Skin epidermis (tissue), 12 donors: Measurements from ENCODE around the gene DPT.
"Not testable (repeated sequence)": the region's sequence is repeated elsewhere in the genome, so short reads cannot be mapped to it uniquely, and the experiment has no call there.

Source experiments
- H3K27ac ChIP-seq, 21 experiments: fragments of 200-600 bp; sonication (generic) in 11 of 21; one replicate each; pipeline ENCODE4 v1.5.0; 2020; ENCODE audit warnings: mild to moderate bottlenecking in 3 of 21, inconsistent platforms in 2 of 21, moderate library complexity in 2 of 21
- H3K4me3 ChIP-seq, 7 experiments: fragments of 200-600 bp; sonication (generic) in 2 of 7; one replicate each; pipeline ENCODE4 v1.5.0; 2020; ENCODE audit warnings: inconsistent platforms in 2 of 7, mild to moderate bottlenecking in 2 of 7, moderate library complexity in 1 of 7

Gene DPT

DNA sequence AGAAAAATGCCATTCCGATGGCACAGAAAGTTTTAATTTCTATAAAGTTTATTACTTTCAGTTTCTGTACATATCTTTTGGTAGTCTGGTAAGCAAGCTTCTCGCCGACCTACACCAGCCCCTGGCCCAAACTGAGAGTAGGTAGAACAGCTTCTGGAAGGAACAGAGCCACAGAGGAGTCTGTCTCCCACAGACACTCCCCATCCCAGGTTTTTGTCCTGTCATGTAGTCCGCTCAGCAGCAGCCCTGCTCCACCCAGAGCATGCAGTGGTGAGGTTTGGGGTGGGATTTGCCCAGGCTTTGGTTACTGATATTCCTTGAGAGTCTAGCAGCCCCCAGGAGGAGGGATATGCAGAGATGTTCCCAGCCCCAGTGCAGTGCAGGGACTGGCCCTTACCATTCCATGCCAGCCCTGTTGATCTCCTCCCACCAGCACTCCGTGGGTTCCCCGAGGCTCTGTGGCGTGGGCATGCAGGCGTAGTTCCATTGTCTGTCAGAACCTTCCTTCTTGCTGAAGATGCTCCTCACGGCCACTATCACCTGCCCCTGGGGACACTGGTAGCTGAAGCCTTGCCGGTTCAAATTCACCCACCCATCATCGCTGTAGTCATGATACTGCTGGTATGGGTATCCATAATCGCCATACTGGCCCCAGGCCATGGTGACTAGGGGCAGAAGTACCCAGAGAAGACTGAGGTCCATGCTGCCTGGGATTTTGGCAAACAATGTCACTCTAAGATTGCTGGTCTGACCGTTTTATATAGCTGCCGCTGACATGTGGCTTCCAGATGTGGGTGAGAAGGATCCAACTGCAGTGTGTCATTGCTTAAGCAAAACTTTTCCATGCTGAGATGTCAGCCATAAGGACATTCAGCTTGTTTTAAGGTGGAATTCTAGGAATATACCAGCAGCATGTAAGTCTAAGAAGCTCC lies at the start of gene DPT:
TSS of gene DPT (minus strand) at position 734 of the 932 bp plus-strand sequence. CDS start at position 702, 32 bp downstream.
- H3K27ac ChIP-seq: peak within 1 kb of the TSS in 9 of 21 experiments; percentile 32 to 81 (median 54)

DNA sequence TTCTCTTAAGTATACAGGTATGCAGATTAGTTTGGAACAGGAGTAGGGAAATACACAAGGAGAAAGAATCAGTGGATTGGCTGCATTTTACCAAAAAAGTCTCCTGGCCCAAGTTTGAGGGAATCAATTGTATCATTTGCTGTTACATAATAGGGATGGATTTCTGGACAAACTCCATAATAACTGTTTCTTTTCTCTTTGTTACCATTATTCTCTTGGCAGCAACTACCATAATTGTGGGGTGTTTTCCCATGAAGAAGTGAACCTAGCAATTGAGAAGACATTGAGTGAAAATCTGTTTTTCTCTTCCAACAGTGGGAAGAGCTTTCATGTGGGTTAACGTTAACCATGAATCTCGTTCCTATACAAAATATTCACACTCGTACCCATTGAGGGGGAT lies 46.4 kb upstream of the DPT start:
- no peak overlapping the region for H3K27ac ChIP-seq
- no peak overlapping the region for H3K4me3 ChIP-seq

More for the DNA sequence above, at the start of gene DPT:
- H3K4me3 ChIP-seq: peak within 1 kb of the TSS; percentile 1 to 34 (median 9)

DNA sequence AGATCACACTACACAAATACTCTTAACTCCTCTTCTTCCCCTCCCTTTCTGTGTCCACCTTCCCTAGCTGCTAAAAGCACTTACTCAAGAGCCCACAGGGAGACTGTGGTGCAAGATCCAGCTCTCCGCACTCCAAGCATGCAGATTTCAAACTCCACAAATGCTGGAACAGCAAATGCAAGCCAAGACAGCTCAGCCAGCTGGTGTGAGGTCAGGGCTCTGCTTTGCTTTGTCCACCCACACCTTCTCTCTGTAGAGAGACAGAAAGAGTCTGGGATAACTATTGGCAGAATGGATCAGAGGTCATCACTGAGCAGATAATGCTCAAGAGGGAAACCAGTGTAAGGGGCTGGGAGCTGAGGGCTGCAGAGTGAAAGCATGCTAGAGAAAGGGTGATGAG lies 45.2 kb upstream of the DPT start:
- Histone ChIP-seq H3K4me3 (no peak overlapping the region), H3K27ac (no peak overlapping the region)

DNA sequence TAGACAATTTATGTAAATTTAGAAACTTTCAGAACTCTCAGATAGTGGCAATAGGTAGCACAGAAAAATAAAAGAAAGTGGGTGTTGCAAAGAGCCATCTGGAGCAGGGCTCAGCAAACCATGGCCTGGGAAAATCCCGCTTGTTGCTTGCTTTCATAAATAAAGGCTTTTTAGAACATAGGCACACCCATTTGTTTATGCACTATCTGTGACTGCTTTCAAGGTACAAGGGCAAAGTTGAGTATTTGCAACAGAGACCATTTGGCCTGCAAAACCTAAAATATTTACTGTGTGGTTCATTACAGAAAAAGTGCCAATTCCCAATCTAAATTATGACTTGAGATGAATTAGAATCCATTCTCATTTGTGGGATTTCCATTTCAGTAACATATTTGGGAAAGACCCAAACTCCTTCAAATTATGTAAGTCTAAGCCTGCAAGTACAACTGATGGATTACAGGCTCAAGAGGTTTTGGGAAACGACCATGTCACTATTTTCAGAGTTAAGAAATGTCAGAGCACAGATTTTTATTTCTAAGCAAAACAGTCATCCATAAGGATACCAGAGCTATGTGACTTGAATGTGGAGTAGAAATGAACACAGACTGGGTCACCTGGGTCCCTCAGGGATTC lies 43.5 kb upstream of the DPT start:
- no peak overlapping the region for H3K27ac ChIP-seq
- H3K4me3 ChIP-seq: no peak overlapping the region

DNA sequence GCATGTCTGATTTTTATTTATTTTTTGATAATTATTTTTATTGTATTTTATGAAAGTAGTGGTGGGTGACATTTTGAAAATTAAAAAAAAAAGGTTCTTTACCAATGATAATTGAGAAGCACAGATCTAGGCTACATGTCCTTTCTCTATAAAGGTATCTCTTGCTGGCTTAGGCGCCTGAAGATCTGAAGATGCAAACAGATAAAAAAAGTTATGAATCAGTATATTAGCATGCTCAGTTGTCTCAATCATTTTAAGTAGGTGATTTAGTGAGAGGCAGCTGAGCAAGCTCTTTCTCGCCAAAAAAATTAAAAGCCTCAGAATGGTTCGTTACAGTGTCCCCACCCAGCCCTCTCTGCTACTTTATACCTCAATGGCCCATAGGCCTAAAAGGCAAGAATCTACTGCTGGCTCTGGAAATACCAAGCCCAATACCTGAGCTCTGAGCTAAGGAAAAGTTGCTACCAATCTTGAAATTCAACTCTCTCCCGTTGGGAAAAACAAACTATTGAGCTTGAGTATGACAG lies 42.2 kb upstream of the DPT start:
- no peak overlapping the region for H3K27ac ChIP-seq

DNA sequence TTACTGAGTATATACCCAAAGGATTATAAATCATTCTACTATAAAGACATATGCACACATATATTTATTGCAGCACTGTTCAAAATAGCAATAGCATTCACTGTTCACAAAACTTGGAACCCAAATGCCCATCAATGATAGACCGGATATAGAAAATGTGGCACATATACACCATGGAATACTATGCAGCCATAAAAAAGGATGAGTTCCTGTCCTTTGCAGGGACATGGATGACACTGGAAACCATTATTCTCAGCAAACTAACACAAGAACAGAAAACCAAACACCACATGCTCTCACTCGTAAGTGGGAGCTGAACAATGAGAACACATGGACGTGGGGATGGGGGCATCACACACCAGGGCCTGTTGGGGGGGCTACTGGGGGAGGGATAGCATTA lies 40.9 kb upstream of the DPT start:
- not testable (repeated sequence) for H3K27ac ChIP-seq, H3K4me3 ChIP-seq

More for the DNA sequence above, 42.2 kb upstream of the DPT start:
- H3K4me3 ChIP-seq: no peak overlapping the region

DNA sequence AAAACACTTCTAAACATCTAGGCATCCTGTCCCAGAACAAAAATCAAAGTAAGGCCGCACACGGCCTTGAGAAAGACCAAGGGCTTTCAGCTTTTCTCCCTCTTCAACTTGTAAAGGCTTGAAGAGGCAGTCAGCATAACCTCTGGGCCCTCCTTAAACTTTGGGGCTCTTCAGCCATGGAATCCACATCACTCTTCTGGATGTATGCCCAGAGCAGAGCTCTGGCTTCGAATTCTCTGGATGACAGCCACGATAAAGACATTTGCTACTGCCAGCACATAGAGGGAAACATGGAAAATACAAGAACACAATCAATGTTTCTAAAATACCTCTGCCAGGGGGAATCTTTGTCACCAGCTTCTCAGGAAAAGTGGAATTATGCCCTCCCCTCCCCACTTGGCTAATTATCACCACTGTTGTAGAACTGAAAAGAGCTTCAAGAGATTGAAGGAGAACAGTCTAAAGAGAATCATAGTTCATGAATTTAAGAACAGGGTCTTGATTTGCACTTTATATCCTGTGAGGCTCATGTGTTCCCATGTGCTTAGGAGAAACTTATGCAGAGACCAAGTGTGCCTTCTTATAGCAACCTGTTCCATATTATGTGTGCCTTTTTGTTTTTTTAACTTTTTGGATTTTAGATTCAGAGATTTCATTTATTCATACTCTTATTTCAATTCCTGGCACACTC lies 39.0 kb upstream of the DPT start:
- no peak overlapping the region for H3K4me3 ChIP-seq
- H3K27ac ChIP-seq: no peak overlapping the region

DNA sequence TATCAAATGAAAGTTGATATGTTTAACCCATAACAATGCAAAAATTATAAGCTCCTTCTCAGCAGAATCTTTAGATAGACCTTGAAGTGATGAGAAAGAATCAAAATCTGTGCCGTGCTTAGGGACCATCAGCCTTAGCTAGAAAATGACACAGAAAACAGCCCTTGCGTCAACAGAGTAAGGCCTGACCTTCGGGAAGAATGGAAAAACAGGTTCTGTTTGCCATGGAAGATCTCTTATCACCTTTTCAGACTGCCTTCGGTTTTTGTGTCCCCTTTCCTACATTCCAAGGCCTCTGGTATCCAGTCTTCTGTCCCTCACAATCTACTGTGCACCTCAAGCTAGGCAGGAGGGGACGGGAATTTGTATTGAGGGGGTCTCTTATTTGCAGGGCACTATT lies 37.6 kb upstream of the DPT start:
- H3K4me3 ChIP-seq: no peak overlapping the region

DNA sequence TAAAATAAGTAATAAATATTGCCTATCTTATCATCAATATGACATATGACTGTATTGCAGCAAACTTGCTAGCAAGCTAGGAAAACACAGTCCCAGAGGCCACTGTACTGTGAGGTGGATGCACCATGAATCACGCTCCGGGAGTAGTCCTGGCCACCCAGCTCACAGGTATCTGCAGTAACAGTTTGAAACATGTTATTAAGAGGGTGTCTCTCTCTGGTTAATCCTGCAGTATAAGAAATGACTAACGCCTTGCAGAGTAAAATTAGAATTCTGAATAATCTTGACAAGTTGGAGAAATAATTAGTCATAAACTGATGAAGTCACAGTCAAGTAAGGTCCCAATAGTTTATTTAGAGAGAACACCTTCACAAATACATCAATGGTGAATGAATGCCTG lies 34.0 kb upstream of the DPT start:
- no peak overlapping the region for H3K27ac ChIP-seq
- H3K4me3 ChIP-seq: no peak overlapping the region

More for the DNA sequence above, 37.6 kb upstream of the DPT start:
- H3K27ac ChIP-seq: no peak overlapping the region

DNA sequence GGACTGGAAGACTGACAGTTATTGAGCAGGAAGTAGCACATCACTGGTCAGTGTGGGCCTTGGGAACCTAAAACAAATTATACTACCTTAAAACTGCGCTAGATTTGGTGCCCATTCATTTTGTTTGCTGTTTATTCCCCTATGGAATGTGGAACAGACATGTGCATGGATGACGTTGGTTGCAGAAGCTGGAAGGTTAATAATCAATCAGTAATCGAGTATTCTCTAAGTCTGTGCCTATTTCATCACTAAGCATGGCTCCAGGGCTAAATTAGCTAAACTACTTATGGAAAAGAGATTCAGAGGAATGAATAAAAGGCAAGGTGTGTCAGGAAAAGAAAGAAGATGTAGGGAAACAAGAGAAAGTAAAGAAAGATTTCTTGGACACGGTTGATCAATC lies 33.5 kb upstream of the DPT start:
- Histone ChIP-seq H3K27ac (no peak overlapping the region), H3K4me3 (no peak overlapping the region)

DNA sequence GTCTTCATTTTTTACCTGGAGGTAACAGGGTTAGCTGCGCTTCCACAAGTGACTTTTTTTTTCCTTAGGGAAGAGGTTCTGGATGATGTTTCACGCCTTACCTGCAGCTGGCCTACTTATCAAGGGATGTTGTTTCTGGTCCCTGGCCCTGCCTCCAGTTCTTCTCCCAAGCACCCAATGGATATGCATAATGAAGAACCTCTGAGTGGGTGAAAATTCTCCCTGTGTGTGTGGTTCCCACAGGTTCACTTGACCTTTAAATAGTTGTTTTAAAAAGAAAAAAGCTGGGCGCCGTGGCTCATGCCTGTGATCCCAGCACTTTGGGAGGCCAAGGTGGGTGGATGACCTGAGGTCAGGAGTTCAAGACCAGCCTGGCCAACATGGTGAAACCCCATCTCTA lies 31.8 kb upstream of the DPT start:
- Histone ChIP-seq H3K27ac (no peak overlapping the region), H3K4me3 (no peak overlapping the region)

DNA sequence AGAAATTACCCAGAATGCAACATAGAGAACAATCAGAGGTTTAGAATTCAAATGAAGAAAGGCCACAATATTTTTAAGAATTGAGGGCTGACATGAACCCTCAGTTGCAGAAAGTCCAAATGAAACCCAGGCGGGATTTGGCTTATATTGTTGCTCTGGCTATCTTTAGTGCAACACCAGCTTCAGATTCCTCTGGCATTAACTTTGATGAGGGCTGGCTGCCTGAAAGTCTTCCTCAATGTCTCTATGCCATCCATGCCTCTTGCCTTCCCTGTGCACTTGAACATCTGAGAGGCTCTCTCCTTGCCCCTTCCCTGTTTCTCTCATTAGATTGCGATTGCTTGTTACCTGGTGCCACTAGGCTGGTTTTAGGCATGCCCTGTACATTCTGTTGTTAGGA lies 31.2 kb upstream of the DPT start:
- Histone ChIP-seq H3K4me3 (no peak overlapping the region), H3K27ac (no peak overlapping the region)

DNA sequence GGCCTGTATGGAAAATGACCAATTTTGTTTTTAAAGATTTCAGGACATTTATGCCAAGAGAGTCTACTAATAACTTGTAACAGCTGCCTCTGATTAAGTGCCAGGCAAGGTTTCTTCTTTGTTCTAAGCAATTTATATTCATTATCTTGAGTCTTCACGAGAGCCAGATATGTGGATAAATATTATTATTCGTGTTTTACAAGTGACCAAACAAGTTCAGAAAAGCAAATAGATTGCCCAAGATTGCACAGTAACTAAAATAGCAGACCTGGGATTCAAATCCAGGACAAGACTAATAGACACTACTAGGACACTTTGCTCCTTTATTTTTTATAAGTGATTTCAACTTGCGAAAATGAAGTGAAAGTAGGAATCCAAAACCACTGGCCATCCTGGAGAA lies 30.1 kb upstream of the DPT start:
- Histone ChIP-seq H3K4me3 (no peak overlapping the region), H3K27ac (no peak overlapping the region)

DNA sequence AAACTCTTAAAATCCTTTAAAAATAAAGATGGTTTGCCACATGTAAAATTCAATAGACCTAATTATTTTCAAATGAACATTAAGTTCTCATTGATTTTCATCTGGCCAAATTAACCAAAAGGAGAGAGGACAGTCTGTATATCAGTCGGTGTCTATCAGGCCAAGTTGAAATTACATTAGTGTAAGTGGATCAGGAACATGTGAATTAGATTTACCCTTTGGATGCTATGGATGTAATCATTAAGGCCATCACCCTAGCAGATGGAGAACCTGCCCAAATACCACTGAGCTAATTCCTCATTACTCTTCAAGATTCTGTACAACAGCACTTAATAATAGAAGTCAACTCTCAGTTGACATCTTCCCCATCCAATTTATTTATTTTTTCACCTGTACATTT lies 29.5 kb upstream of the DPT start:
- Histone ChIP-seq H3K4me3 (no peak overlapping the region), H3K27ac (no peak overlapping the region)

DNA sequence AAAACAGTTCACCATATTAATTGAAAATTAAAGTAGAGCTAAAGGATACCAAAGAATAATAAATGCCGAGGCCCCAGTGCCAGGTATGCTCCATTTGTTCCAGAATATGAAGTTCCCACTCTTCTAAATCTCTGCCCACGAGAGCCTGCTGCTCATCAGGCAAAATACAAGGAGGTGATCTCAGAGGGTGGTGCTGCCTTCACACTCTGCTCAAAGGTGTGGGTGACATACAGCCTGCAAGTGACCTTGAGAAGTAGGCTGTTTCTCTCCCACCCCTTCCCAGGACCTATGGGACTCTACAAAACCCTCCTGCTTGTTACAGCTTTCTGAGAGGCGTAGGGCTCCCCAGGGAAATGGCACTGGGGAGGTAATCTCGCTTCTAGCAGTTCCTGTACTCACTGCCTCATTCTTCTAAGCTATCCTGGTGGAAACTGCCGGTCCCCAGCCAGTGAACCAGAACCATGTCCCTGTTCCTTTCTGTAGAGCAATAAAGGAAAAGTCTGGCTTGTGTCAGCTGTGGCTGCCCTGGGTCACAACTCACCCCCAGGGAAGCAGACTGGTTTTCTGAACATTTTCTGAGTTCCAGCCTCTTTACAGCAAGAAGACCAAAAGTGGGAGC lies 26.9 kb upstream of the DPT start:
- no peak overlapping the region for H3K27ac ChIP-seq
- H3K4me3 ChIP-seq: no peak overlapping the region

DNA sequence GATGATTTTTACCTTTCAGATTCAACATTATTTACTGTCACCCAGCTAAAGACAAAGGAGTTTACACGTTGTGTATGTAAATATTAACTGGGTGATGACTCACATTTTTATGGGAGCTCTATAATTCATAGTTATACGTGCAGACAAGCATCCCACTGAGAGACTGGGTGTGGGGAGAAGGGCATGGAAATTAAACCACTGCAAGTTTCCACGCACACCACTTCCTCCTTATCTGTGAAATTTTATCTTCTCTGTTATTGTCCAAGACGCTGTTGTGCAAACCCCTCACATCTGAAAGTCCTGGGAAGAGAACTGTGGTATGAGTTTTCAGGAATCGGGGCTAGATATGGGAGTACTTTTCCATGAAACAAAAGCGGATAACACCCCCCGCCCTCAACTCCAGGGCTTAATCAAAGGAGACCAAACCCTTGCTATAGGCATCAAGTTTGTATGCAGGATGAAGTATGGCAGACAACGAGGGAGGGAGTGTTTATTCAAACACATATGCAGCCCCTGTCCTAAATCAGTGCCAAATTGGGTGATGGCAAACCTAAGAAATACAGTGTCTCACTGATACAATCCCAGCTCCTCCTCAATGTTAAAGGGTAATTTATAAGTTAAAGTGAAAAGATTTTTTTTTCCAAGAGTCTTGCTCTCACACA lies 23.3 kb upstream of the DPT start:
- H3K27ac ChIP-seq: peak overlapping the region in 1 of 21 experiments; percentile 61
- no peak overlapping the region for H3K4me3 ChIP-seq

DNA sequence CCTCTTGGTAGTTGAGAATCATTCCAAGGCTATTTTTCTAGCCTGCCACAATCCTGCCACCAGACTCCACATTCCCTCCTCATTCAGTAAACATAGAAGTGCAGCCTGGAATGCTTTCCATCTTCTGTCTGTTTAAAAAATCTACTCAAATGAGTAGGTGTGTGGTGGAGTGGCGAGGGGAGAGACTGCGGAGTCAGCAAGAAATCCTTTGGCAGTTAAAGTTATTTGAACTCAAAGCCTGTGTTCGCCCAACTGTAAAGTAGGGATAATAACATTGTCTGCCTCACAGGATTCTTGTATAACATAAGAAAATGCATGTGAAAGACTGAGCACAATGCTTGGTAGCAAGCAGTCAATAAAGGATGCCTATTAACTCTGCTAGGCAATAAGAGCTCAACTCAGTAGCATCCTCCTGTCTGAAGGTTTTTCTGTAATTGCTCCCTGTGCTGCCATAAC lies 22.2 kb upstream of the DPT start:
- Histone ChIP-seq H3K27ac (peak overlapping the region in 1 of 21 experiments; percentile 61), H3K4me3 (no peak overlapping the region)

DNA sequence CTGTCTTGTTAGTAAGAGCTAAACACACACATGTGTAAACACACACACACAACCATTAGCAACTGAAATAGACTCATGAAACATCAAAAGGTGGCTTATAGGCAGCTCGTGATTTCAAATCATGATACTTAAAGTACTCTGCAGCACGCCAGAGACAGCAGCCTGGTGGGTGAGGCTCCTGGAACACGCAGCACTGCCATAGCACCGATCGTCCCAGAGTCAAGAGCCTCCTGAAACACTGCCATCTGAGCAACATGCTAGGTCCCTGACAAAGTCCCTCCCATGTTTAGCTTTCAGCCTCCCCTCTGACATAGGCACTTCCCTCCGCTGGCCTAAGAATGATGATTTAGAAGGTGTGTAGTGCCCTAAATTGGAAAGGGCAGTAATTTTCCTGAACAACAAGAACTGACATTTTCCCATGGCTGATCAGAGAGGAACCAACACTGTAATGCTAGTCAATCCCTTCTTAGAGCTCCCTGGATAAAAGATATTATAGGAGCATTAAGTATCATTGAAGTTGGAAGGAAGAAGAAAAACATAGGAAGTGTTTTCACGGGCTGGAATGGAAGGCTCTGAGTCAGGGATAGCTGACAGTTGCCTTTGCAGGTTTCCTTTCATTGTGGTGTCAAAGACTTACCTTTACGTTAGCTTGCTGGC lies 14.1 kb upstream of the DPT start:
- H3K27ac ChIP-seq: no peak overlapping the region
- H3K4me3 ChIP-seq: no peak overlapping the region

DNA sequence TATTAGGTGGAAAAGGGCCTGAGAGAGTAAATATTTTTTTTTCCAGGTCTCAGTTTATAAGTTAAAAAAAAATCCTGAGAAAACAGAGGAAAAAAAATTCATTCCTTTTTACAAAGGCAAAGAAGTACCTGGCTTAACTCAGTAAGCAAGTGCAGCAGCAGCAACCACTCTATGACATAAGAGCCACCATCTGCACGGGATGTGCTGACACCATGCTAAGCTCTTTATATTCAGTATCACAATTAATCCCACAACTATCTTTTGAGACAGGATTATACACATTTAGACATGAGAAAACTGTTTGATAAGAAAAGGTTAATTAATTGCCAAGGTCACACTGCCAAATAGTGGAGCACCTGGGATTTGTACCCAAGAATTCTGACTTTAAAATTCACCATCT lies 13.4 kb upstream of the DPT start:
- Histone ChIP-seq H3K4me3 (no peak overlapping the region), H3K27ac (no peak overlapping the region)
